Naive B cell (primary cell): ENCODE results near the gene VSNL1. TPM values are rescaled to one million over a fixed set of nuclear protein-coding genes. Genes with fewer than 3 reads are reported as not detected.

Experiments
- ATAC-seq, 2 donors: fragments of 150-1000 bp; cut with Tn5 transposase; 2 replicates each; pipeline ENCODE4 v1.10.0; 2021; ENCODE audit warnings: low read depth in 2 of 2, mild to moderate bottlenecking in 2 of 2, moderate library complexity in 2 of 2
- DNase-seq: peaks from one replicate; pipeline ENCODE4 v3.0.0; 2022
- H3K27ac Mint-ChIP-seq, 6 donors: one replicate each; pipeline ENCODE4 v1.8.0; 2020 to 2022; ENCODE audit warnings: mild to moderate bottlenecking in 6 of 6, mixed read lengths in 6 of 6, moderate library complexity in 5 of 6, inconsistent platforms in 2 of 6
- H3K27me3 Mint-ChIP-seq, 3 donors: one replicate each; pipeline ENCODE4 v1.8.0; 2021 to 2022; ENCODE audit warnings: mixed read lengths in 3 of 3, mild to moderate bottlenecking in 1 of 3
- H3K36me3 Mint-ChIP-seq, 2 donors: one replicate each; pipeline ENCODE4 v1.8.0; 2020 to 2022; ENCODE audit warnings: mixed read lengths in 2 of 2, inconsistent platforms in 1 of 2, mild to moderate bottlenecking in 1 of 2
- H3K4me1 Mint-ChIP-seq, 3 donors: one replicate each; pipeline ENCODE4 v1.8.0; 2020 to 2022; ENCODE audit warnings: mixed read lengths in 3 of 3, inconsistent platforms in 1 of 3, mild to moderate bottlenecking in 1 of 3, moderate library complexity in 1 of 3
- H3K4me3 Mint-ChIP-seq, 8 donors: one replicate each; pipeline ENCODE4 v1.8.0; 2020 to 2022; ENCODE audit warnings: mild to moderate bottlenecking in 8 of 8, mixed read lengths in 8 of 8, moderate library complexity in 8 of 8, inconsistent platforms in 2 of 8
- H3K9me3 Mint-ChIP-seq, 7 donors: one replicate each; pipeline ENCODE4 v1.8.0; 2020 to 2022; ENCODE audit warnings: mixed read lengths in 7 of 7, mild to moderate bottlenecking in 5 of 7, inconsistent platforms in 2 of 7, moderate library complexity in 1 of 7
- polyA plus RNA-seq, 6 donors: library from polyadenylated mRNA; unstranded; fragments of 300-500 nt; fragmentation: Illumina TruSeq; gene quantifications; one replicate each; pipeline ENCODE4 v1.2.3, GENCODE V29; 2021; ENCODE audit warnings: low read depth in 6 of 6

VSNL1 gene
- polyA plus RNA-seq, 6 donors from 2014 or later, result not detected

- Mint-ChIP-seq H3K27me3 (peaks cover 32 to 50% (median 37%) of the 10 kb centered on the region in 3 donors), H3K4me3 (no peak overlapping the region), H3K36me3 (no peaks in the 10 kb centered on the region), H3K4me1 (peaks cover 0 to 4% (median 0%) of the 10 kb centered on the region in 3 donors), H3K27ac (no peak overlapping the region), H3K9me3 (peaks cover 0 to 2% (median 0%) of the 10 kb centered on the region in 7 donors)
- no peak for DNase-seq
- no peak for ATAC-seq
These were observed 7.0 kb upstream of the VSNL1 start for GRCh38 chr2:17533546-17533945.

GRCh38 chr2:17536416-17536815 lies 4.1 kb upstream of the VSNL1 start:
- no peak for ATAC-seq

GRCh38 chr2:17538022-17538843 lies 2.3 kb upstream of the VSNL1 start:
- no peak for ATAC-seq
- H3K36me3 Mint-ChIP-seq, result no peaks in the 10 kb centered on the region

More at GRCh38 chr2:17536416-17536815, 4.1 kb upstream of the VSNL1 start:
- Mint-ChIP-seq H3K27ac (no peak overlapping the region), H3K4me3 (no peak overlapping the region), H3K36me3 (no peaks in the 10 kb centered on the region), H3K27me3 (peaks cover 49 to 70% (median 58%) of the 10 kb centered on the region in 3 donors), H3K4me1 (peaks cover 8 to 16% (median 11%) of the 10 kb centered on the region in 3 donors), H3K9me3 (peaks cover 0 to 4% (median 0%) of the 10 kb centered on the region in 7 donors)
- no peak for DNase-seq

GRCh38 chr2:17538844-17539554 lies 1.5 kb upstream of the VSNL1 start:
- DNase-seq (no peak), ATAC-seq (no peak)
- peaks cover 8 to 19% (median 11%) of the 10 kb centered on the region in 3 donors for H3K4me1 Mint-ChIP-seq
- peaks cover 0 to 4% (median 0%) of the 10 kb centered on the region in 7 donors for H3K9me3 Mint-ChIP-seq
- peaks cover 61 to 82% (median 72%) of the 10 kb centered on the region in 3 donors for H3K27me3 Mint-ChIP-seq
- H3K27ac Mint-ChIP-seq, result no peak overlapping the region
- no peak overlapping the region for H3K4me3 Mint-ChIP-seq
- no peaks in the 10 kb centered on the region for H3K36me3 Mint-ChIP-seq

More at GRCh38 chr2:17538022-17538843, 2.3 kb upstream of the VSNL1 start:
- Mint-ChIP-seq H3K4me1 (peaks cover 8 to 19% (median 11%) of the 10 kb centered on the region in 3 donors), H3K27me3 (peaks cover 58 to 77% (median 68%) of the 10 kb centered on the region in 3 donors), H3K4me3 (no peak overlapping the region), H3K27ac (no peak overlapping the region), H3K9me3 (peaks cover 0 to 4% (median 0%) of the 10 kb centered on the region in 7 donors)
- no peak for DNase-seq

- H3K4me3 Mint-ChIP-seq, result peak overlapping the region in 3 of 8 donors; percentile 32 to 38 (median 36)
- no peak overlapping the region for H3K27ac Mint-ChIP-seq
- H3K36me3 Mint-ChIP-seq, result no peaks in the 10 kb centered on the region
- H3K4me1 Mint-ChIP-seq, result peaks cover 8 to 19% (median 11%) of the 10 kb centered on the region in 3 donors
- no peak for ATAC-seq
- peaks cover 0 to 4% (median 0%) of the 10 kb centered on the region in 7 donors for H3K9me3 Mint-ChIP-seq
- H3K27me3 Mint-ChIP-seq, result peaks cover 62 to 87% (median 74%) of the 10 kb centered on the region in 3 donors
- DNase-seq, result no peak
These were observed 844 bp upstream of the VSNL1 start for GRCh38 chr2:17539611-17540092.

GRCh38 chr2:17540813-17541530 lies 476 bp downstream of the VSNL1 start:
- no peak for ATAC-seq
- H3K4me1 Mint-ChIP-seq, result peaks cover 8 to 19% (median 11%) of the 10 kb centered on the region in 3 donors
- peak overlapping the region in 1 of 8 donors; percentile 38 for H3K4me3 Mint-ChIP-seq
- peaks cover 57 to 76% (median 62%) of the 10 kb centered on the region in 3 donors for H3K27me3 Mint-ChIP-seq
- no peaks in the 10 kb centered on the region for H3K36me3 Mint-ChIP-seq
- DNase-seq, result no peak
- H3K9me3 Mint-ChIP-seq, result peaks cover 0 to 4% (median 0%) of the 10 kb centered on the region in 7 donors
- H3K27ac Mint-ChIP-seq, result no peak overlapping the region

GRCh38 chr2:17541531-17541950 lies 1.0 kb downstream of the VSNL1 start:
- Mint-ChIP-seq H3K36me3 (no peaks in the 10 kb centered on the region), H3K4me3 (no peak overlapping the region), H3K9me3 (peaks cover 0 to 4% (median 0%) of the 10 kb centered on the region in 7 donors), H3K27ac (peak overlapping the region in 2 of 6 donors; percentile 4 to 19), H3K4me1 (peaks cover 8 to 19% (median 11%) of the 10 kb centered on the region in 3 donors), H3K27me3 (peaks cover 51 to 70% (median 62%) of the 10 kb centered on the region in 3 donors)
- DNase-seq (no peak), ATAC-seq (no peak)

- peaks cover 0 to 4% (median 0%) of the 10 kb centered on the region in 7 donors for H3K9me3 Mint-ChIP-seq
- H3K27ac Mint-ChIP-seq, result no peak overlapping the region
- H3K27me3 Mint-ChIP-seq, result peaks cover 47 to 68% (median 61%) of the 10 kb centered on the region in 3 donors
- ATAC-seq (no peak), DNase-seq (no peak)
- H3K36me3 Mint-ChIP-seq, result no peaks in the 10 kb centered on the region
- H3K4me1 Mint-ChIP-seq, result peaks cover 8 to 19% (median 11%) of the 10 kb centered on the region in 3 donors
- H3K4me3 Mint-ChIP-seq, result no peak overlapping the region
These were observed 2.0 kb downstream of the VSNL1 start for GRCh38 chr2:17542471-17542870.

GRCh38 chr2:17543131-17543660 lies 2.7 kb downstream of the VSNL1 start:
- H3K9me3 Mint-ChIP-seq, result peaks cover 0 to 4% (median 0%) of the 10 kb centered on the region in 7 donors
- peaks cover 8 to 18% (median 11%) of the 10 kb centered on the region in 3 donors for H3K4me1 Mint-ChIP-seq
- peak overlapping the region in 1 of 6 donors; percentile 2 for H3K27ac Mint-ChIP-seq
- no peak for ATAC-seq
- no peaks in the 10 kb centered on the region for H3K36me3 Mint-ChIP-seq
- peaks cover 47 to 68% (median 61%) of the 10 kb centered on the region in 3 donors for H3K27me3 Mint-ChIP-seq
- H3K4me3 Mint-ChIP-seq, result no peak overlapping the region
- no peak for DNase-seq

GRCh38 chr2:17543848-17544247 lies 3.4 kb downstream of the VSNL1 start:
- peaks cover 0 to 4% (median 0%) of the 10 kb centered on the region in 7 donors for H3K9me3 Mint-ChIP-seq
- no peaks in the 10 kb centered on the region for H3K36me3 Mint-ChIP-seq
- peaks cover 48 to 70% (median 62%) of the 10 kb centered on the region in 3 donors for H3K27me3 Mint-ChIP-seq
- DNase-seq (no peak), ATAC-seq (no peak)
- H3K4me3 Mint-ChIP-seq, result no peak overlapping the region
- H3K27ac Mint-ChIP-seq, result peak overlapping the region in 1 of 6 donors; percentile 49
- H3K4me1 Mint-ChIP-seq, result peaks cover 8 to 14% (median 11%) of the 10 kb centered on the region in 3 donors

GRCh38 chr2:17544256-17544655 lies 3.8 kb downstream of the VSNL1 start:
- Mint-ChIP-seq H3K27me3 (peaks cover 50 to 70% (median 66%) of the 10 kb centered on the region in 3 donors), H3K4me1 (peaks cover 8 to 14% (median 11%) of the 10 kb centered on the region in 3 donors), H3K9me3 (peaks cover 0 to 4% (median 0%) of the 10 kb centered on the region in 7 donors), H3K27ac (no peak overlapping the region), H3K4me3 (no peak overlapping the region), H3K36me3 (no peaks in the 10 kb centered on the region)
- DNase-seq (no peak), ATAC-seq (no peak)
